WERI-Rb-1 (cell line): ENCODE results near the gene RSBN1.

Experiments used
- DNase-seq: peaks from one replicate; pipeline ENCODE4 v3.0.0-alpha.2; 2020
- H3K27ac ChIP-seq: fragments of 250-450 bp; sonication (Bioruptor Pico); 2 replicates; pipeline ENCODE4 v1.5.1; 2020; ENCODE audit warnings: mild to moderate bottlenecking, moderate library complexity
- H3K27me3 ChIP-seq: fragments of 250-450 bp; sonication (Bioruptor Pico); 2 replicates; pipeline ENCODE4 v1.5.1; 2021; ENCODE audit warnings: mild to moderate bottlenecking, low read depth, moderate library complexity; ENCODE audit not compliant: insufficient read depth, severe bottlenecking
- H3K36me3 ChIP-seq: fragments of 250-450 bp; sonication (Bioruptor Pico); 2 replicates; pipeline ENCODE4 v1.5.1; 2020; ENCODE audit warnings: mild to moderate bottlenecking, moderate library complexity
- H3K4me3 ChIP-seq: 2 replicates; pipeline ENCODE4 v1.5.1; 2011; ENCODE audit warnings: low read depth, mild to moderate bottlenecking, control low read depth, low read length
- H3K9me3 ChIP-seq: fragments of 250-450 bp; sonication (Bioruptor Pico); 2 replicates; pipeline ENCODE4 v1.5.1; 2021; ENCODE audit warnings: mild to moderate bottlenecking, moderate library complexity; ENCODE audit not compliant: severe bottlenecking
- TF ChIP-seq, protein P1 (sequence below): IDR thresholded peaks from 2 replicates; pipeline ENCODE4 v1.5.1; 2011; ENCODE audit warnings: low read depth, mild to moderate bottlenecking, control low read depth, inconsistent platforms, low read length

RSBN1 gene

DNA sequence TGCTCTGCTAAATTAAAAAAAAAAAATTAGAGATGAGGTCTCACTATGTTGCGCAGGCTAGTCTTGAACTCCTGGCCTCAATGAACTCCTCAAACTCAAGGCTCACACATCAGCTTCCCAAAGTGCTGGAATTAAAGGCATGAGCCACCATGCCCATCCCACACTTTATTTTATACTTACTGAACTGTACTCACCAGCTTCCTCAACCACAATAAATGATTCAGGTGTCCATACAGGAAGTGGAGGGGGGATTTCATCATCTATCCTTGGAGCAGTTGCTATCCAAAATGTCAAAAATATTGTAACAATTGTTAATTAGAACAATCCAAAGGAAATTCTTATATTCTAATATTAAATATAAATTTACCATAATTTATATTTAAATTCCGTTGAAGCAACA lies 22.4 kb upstream of the RSBN1 start:
- TF ChIP-seq, protein P1, sequence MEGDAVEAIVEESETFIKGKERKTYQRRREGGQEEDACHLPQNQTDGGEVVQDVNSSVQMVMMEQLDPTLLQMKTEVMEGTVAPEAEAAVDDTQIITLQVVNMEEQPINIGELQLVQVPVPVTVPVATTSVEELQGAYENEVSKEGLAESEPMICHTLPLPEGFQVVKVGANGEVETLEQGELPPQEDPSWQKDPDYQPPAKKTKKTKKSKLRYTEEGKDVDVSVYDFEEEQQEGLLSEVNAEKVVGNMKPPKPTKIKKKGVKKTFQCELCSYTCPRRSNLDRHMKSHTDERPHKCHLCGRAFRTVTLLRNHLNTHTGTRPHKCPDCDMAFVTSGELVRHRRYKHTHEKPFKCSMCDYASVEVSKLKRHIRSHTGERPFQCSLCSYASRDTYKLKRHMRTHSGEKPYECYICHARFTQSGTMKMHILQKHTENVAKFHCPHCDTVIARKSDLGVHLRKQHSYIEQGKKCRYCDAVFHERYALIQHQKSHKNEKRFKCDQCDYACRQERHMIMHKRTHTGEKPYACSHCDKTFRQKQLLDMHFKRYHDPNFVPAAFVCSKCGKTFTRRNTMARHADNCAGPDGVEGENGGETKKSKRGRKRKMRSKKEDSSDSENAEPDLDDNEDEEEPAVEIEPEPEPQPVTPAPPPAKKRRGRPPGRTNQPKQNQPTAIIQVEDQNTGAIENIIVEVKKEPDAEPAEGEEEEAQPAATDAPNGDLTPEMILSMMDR: no peak
- H3K9me3 ChIP-seq: no peaks in the 10 kb centered on the region
- H3K27me3 ChIP-seq: no peaks in the 10 kb centered on the region
- H3K36me3 ChIP-seq: no peaks in the 10 kb centered on the region
- no peak for DNase-seq
- no peak overlapping the region for H3K27ac ChIP-seq
- H3K4me3 ChIP-seq: no peak overlapping the region

DNA sequence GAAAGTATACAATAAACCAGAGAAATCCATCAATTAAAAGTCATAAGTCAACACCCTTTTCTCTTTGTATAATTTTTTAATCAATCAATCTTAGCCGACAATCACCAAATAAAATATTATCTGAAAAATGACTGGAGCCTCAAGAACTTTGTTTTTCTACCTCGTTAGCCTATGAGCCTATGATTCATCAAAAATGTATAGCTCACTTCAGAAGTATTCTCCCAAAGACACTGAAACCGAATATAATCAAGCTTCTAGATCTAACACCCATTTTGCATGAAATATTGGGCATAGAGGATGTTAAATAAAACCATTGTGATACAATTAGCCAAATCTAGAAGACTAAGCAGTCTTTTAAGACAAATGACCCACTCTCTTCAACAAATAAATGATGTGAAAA lies 17.8 kb upstream of the RSBN1 start:
- no peak overlapping the region for H3K27ac ChIP-seq
- H3K27me3 ChIP-seq: no peaks in the 10 kb centered on the region
- no peaks in the 10 kb centered on the region for H3K9me3 ChIP-seq
- H3K4me3 ChIP-seq: no peak overlapping the region
- no peak for DNase-seq
- TF ChIP-seq, protein P1: no peak
- no peaks in the 10 kb centered on the region for H3K36me3 ChIP-seq

DNA sequence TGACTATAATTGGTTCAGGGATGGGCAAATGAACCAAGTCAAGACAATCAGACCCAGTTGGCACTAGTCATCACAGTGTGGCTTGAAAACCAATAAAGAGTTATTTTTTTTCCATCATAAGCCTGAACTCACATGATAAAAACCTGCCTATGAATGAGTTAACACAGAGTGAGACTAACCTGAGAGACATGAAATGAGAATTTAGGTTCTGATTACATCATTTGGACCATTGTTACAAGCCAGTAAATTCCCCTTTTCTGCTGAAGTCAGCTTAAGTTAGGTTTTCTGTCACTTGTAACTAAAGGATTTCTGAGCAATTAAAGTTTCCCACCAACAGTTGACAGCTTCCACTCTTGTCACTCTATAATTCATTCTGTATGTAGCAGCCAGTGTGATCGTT lies 9.6 kb upstream of the RSBN1 start:
- Histone ChIP-seq H3K27ac (no peak overlapping the region), H3K27me3 (no peaks in the 10 kb centered on the region), H3K9me3 (no peaks in the 10 kb centered on the region), H3K4me3 (no peak overlapping the region), H3K36me3 (no peaks in the 10 kb centered on the region)
- DNase-seq: no peak
- TF ChIP-seq, protein P1: no peak

DNA sequence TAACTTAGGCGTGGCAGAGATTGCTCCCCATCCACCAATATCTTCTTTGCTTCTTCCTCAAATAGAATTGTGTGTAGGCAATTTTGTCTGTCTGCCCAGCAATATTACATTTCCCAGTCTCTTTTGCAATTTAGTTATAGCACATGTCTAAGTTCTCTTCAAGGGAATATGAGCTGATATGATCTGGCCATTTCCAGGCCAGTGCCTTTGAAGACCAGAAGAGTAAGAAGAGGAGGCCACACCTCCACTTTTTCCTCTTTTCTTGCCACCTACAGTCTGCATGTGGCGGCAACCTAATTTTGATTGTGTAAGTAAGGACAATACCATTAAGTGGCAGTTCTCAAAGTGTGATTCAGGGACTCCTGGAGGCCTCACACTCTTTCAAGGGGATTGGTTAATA lies 6.3 kb upstream of the RSBN1 start:
- H3K9me3 ChIP-seq: no peaks in the 10 kb centered on the region
- TF ChIP-seq, protein P1: no peak
- no peaks in the 10 kb centered on the region for H3K36me3 ChIP-seq
- no peaks in the 10 kb centered on the region for H3K27me3 ChIP-seq
- no peak for DNase-seq
- no peak overlapping the region for H3K27ac ChIP-seq
- H3K4me3 ChIP-seq: no peak overlapping the region

DNA sequence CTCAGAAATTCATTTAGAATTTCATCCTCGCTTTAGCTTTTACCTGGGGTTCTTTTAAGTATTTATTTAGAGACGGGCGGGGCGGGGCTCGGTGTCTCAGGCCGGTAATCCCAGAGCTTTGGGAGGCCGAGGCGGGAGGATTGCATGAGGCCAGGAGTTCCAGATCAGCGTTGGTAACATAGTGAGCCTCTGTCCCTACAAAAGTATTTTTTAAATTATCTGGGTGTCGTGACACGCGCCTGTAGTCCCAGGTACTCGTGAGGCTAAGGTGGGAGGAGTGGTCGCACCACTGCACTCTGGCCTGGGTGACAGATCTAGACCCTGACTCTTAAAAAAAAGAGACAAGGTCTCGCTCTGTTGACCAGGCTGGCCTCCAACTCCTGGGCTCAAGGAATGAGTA lies 942 bp upstream of the RSBN1 start:
- TF ChIP-seq, protein P1: no peak
- no peaks in the 10 kb centered on the region for H3K27me3 ChIP-seq
- no peak for DNase-seq
- H3K4me3 ChIP-seq: no peak overlapping the region
- peak overlapping the region; percentile 89; the same call in 1 of the 2 replicates for H3K27ac ChIP-seq
- H3K36me3 ChIP-seq: no peaks in the 10 kb centered on the region; the same call in 1 of the 2 replicates
- no peaks in the 10 kb centered on the region for H3K9me3 ChIP-seq

DNA sequence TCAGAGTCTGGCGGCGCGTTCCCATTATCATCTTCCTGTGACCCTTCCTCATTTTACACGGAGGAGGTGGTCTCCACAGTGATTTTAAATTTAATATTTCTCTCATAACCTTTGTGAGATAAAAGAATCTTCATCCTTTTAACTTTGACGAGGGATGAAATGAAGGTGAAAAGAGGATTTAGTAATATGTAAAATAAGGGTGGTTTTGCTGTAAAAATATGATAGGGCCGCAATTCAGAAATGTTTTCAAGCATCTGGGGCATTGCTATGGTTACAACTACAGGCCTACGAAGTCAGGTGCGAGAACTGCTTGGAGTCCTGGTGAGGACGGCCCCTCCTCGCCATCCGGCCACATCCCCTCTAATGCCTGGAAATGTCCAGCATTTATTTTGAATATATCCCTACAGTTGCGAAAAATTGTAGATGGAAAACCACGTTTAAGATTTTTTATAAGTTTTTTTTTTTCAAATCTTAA lies 422 bp upstream of the RSBN1 start:
- TF ChIP-seq, protein P1: no peak
- Histone ChIP-seq H3K27ac (peak overlapping the region; percentile 89), H3K36me3 (no peaks in the 10 kb centered on the region; the same call in 1 of the 2 replicates), H3K27me3 (no peaks in the 10 kb centered on the region), H3K4me3 (peak overlapping the region; percentile 44), H3K9me3 (no peaks in the 10 kb centered on the region)
- DNase-seq: peak; percentile 9
